Thyroid gland (tissue), 4 donors: ENCODE measurements around the gene BCO1.

ENCODE experiments used
- CTCF ChIP-seq, 6 experiments: fragments of 200-600 bp in 3 of 6; fragments of 450-650 bp in 3 of 6; sonication (generic) in 3 of 6; IDR thresholded peaks; one replicate each; pipeline ENCODE4 v1.5.1; 2016 to 2019; ENCODE audit warnings: antibody characterized with exemption in 6 of 6, mild to moderate bottlenecking in 2 of 6, inconsistent platforms in 1 of 6, moderate library complexity in 1 of 6
- POLR2A ChIP-seq, 2 donors: fragments of 450-650 bp; IDR thresholded peaks; one replicate each; pipeline ENCODE4 v1.6.1; 2017; ENCODE audit warnings: antibody characterized with exemption in 2 of 2, mild to moderate bottlenecking in 2 of 2, moderate library complexity in 1 of 2

- no peak for TF ChIP-seq CTCF (IDR thresholded peaks at IDR 0.05)
- no peak for TF ChIP-seq POLR2A (IDR thresholded peaks at IDR 0.05)
Measured at GRCh38 chr16:81273223-81273950, 34.9 kb downstream of the BCO1 start.
